ENCODE measurements around the gene RSPH3. TPM values are rescaled to one million over a fixed set of nuclear protein-coding genes. Genes with fewer than 3 reads are reported as not detected.

The RSPH3 gene
- total and polyA plus RNA-seq, 2 of the 13 experiments (the other 11 are each of a cell fraction or from before 2014, with no cell fraction given) = 1.3 to 3.5 TPM

- TF ChIP-seq ZNF503 (CRISPR knock-in tag; IDR thresholded peaks at IDR 0.05) (peak; percentile 86), NFKB2 (CRISPR knock-in tag; IDR thresholded peaks at IDR 0.05; ENCODE audit: borderline replicate concordance) (peak; percentile 99), U2AF1 (optimal IDR thresholded peaks at IDR 0.05; ENCODE audit: low read depth, low read length) (no peak), PAF1 (CRISPR knock-in tag; IDR thresholded peaks at IDR 0.05) (no peak), ZNF713 (CRISPR knock-in tag; IDR thresholded peaks at IDR 0.05) (0 out of 2 replicates have a peak, but pooled peaks have one; percentile 74), ZBTB4 (CRISPR knock-in tag; IDR thresholded peaks at IDR 0.05; ENCODE audit: borderline replicate concordance) (peak; percentile 99; the same call in 1 of the 2 replicates), ZFY (CRISPR knock-in tag; IDR thresholded peaks at IDR 0.05) (peak; percentile 100), ZNF629 (CRISPR knock-in tag; conservative IDR thresholded peaks at IDR 0.05) (peak; percentile 62; the same call in 1 of the 2 replicates), EHMT2 (IDR thresholded peaks at IDR 0.05; ENCODE audit: borderline replicate concordance, low read depth, low read length) (no peak; the same call in 1 of the 2 replicates), CAMTA2 (CRISPR knock-in tag; IDR thresholded peaks at IDR 0.05; ENCODE audit: borderline replicate concordance) (peak; percentile 91), FOXC1 (CRISPR knock-in tag; IDR thresholded peaks at IDR 0.05; ENCODE audit: borderline replicate concordance) (peak; percentile 100), ZNF512 (CRISPR knock-in tag; IDR thresholded peaks at IDR 0.05) (peak; percentile 84), ZNF530 (CRISPR knock-in tag; IDR thresholded peaks at IDR 0.05; ENCODE audit: low read depth) (no peak), ZBTB37 (CRISPR knock-in tag; IDR thresholded peaks at IDR 0.05) (peak; percentile 82; the same call in 1 of the 2 replicates), ARNT2 (CRISPR knock-in tag; IDR thresholded peaks at IDR 0.05; ENCODE audit: low read depth) (peak; percentile 95; the same call in 1 of the 2 replicates), ZNF274 (CRISPR knock-in tag; IDR thresholded peaks at IDR 0.05) (peak; percentile 96), TCF7L2 (IDR thresholded peaks at IDR 0.05; ENCODE audit: low read depth, low read length) (no peak)
These were observed at the start of gene RSPH3 (continued) for GRCh38 chr6:158999666-159000403.
